ENCODE results near the gene GRIN2D.

The GRIN2D gene

GRCh38 chr19:48396016-48396823 is 2.8 kb downstream of the GRIN2D start:
- H3K4me3 ChIP-seq (ENCODE audit: low read depth, low read length), result no peak overlapping the region
- TF ChIP-seq CTCF (IDR thresholded peaks at IDR 0.05; ENCODE audit: low read depth, low read length, missing control alignments), result no peak
- DNase-seq (ENCODE audit: low read depth), result no peak

DNA sequence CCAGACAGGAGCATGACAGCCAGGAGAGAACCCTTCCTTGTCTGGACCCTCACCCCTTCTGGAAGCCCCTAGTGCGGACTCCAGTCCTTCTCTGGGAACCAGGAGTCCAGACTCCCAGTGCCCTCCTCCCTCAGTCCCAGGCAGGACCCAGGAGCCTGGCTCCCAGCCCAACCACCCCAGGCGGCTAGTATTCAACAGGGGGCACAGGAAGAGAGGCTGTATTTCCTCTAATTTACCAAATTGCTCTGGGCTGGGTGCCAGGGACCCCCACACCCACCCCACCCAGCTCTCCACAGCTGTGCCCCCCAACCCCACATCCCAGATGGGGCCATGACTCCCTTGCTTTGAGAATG is 3.3 kb downstream of the GRIN2D start:
- no peak for DNase-seq (ENCODE audit: low read depth)
- H3K4me3 ChIP-seq (ENCODE audit: low read depth, low read length), result no peak overlapping the region
- no peak for TF ChIP-seq CTCF (IDR thresholded peaks at IDR 0.05; ENCODE audit: low read depth, low read length, missing control alignments)

- no peak for DNase-seq (ENCODE audit: low read depth)
- H3K4me3 ChIP-seq (ENCODE audit: low read depth, low read length), result peak overlapping the region; percentile 61
- no peak for TF ChIP-seq CTCF (IDR thresholded peaks at IDR 0.05; ENCODE audit: low read depth, low read length, missing control alignments)
Measured at GRCh38 chr19:48397263-48398101, 4.0 kb downstream of the GRIN2D start.

DNA sequence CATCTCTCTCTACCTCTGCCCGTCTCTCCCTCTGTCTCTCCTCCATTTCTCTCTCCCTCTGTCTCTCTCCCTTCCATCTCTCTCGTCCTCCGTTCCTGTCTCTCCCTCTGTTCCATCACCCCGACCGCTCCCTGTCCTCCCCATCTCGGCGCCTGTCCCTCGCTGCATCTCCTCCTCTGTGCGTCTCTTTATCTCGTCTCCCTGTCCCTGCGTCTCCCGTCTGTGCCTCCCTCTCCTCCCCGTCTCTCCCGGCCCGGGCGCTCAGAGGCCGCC is 4.6 kb downstream of the GRIN2D start:
- TF ChIP-seq CTCF (IDR thresholded peaks at IDR 0.05; ENCODE audit: low read depth, low read length, missing control alignments), result no peak
- no peak for DNase-seq (ENCODE audit: low read depth)
- peak overlapping the region; percentile 61 for H3K4me3 ChIP-seq (ENCODE audit: low read depth, low read length)

- no peak for TF ChIP-seq CTCF (IDR thresholded peaks at IDR 0.05; ENCODE audit: low read depth, low read length, missing control alignments)
- H3K4me3 ChIP-seq (ENCODE audit: low read depth, low read length), result peak overlapping the region; percentile 61
- peak; percentile 79 for DNase-seq (ENCODE audit: low read depth)
Measured at GRCh38 chr19:48398375-48399235, 5.1 kb downstream of the GRIN2D start.

DNA sequence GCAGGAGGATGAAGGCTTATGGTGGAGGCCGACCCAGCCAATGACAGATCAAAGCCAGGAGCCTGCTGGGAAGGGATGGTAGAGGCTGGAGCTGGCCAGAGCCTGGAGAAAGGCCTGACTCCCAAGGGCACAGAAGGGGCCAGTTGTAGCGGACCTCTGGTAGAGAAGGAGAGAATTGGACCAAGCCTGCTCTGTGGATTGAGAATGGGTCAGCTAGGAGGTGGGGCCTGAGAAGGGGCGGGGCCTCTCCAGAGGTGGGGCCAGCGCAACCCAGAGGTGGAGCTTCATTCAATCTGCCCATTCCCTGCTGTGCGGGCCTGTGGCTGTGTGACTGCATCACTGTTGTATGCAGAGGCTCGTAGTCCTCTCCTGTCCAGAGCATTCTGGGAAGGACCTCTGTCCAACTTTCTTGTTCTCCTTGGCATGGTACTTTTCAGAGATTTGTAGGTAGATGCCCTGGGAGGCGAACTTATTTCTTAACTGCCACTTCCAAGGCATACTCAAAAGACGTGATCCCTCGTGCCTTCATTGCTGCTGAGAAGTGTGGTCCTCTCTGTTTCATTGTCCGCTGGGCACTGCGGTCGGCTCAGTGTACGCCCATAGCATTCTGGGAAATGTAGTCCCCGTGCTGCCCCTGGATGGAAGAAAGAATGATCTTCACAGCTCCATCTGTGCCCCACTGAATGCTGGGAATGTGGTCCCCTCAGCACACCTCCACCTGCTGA is 6.7 kb downstream of the GRIN2D start:
- no peak for TF ChIP-seq CTCF (IDR thresholded peaks at IDR 0.05; ENCODE audit: low read depth, low read length, missing control alignments)
- DNase-seq (ENCODE audit: low read depth), result no peak
- no peak overlapping the region for H3K4me3 ChIP-seq (ENCODE audit: low read depth, low read length)

Data from GM12864 (cell line).